NOMO-1 treated with dmso at 0.1 percent for 144 hours (cell line): ENCODE measurements around the gene YJEFN3.

ENCODE experiments used
- DNase-seq: peaks from one replicate; lab custom pipeline; 2025; ENCODE audit not compliant: unreplicated experiment; lab: John Stamatoyannopoulos, UW

YJEFN3 gene

GRCh38 chr19:19584356-19584755 lies 55.6 kb downstream of the YJEFN3 start:
- DNase-seq: no peak
